ENCODE data around the gene PITX1.

DNA sequence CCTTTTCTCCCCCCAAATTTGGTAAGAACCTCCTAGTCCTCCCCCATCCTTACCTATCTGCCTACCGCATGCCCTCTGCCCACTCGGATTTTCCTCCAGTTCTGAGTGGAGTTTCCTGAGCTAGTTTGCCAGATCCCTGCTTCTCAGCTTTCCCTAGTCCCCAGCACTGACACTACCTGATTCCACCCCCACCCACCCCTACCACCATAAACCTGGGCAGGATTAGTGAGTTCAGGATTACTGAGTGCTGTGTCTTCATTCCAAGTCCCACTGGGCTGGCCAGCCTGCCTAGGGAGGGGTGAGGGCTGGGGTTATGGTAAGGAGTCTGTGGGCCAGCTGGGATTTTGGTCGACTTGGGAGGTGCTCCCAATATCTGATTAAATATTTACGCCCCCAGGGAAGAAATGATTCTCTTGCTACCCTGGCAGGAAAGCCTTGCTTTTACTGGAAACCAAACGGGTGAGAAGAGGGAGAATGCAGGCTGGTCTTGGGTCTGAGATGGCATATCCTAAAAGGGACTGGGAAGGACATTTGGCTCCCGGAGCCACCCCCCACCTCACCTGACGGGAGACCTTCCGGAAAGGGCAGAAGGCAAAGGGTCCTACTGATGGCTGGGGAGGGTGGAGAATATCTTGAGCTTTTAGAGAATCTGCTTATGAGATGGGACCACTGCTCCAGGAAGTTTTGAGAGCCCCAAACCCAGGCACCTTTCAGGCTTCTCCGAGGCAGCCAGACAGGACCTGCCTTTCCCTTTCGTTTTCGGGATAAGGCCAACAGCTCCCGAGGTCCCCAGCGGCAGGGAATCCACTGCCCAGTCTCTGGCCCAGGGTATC is 3.7 kb downstream of the PITX1 start:
- TF ChIP-seq, protein P1, sequence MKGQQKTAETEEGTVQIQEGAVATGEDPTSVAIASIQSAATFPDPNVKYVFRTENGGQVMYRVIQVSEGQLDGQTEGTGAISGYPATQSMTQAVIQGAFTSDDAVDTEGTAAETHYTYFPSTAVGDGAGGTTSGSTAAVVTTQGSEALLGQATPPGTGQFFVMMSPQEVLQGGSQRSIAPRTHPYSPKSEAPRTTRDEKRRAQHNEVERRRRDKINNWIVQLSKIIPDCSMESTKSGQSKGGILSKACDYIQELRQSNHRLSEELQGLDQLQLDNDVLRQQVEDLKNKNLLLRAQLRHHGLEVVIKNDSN (IDR thresholded peaks at IDR 0.05), result no peak
- no peak for TF ChIP-seq EGR1 (IDR thresholded peaks at IDR 0.05)
- TF ChIP-seq, protein P2, sequence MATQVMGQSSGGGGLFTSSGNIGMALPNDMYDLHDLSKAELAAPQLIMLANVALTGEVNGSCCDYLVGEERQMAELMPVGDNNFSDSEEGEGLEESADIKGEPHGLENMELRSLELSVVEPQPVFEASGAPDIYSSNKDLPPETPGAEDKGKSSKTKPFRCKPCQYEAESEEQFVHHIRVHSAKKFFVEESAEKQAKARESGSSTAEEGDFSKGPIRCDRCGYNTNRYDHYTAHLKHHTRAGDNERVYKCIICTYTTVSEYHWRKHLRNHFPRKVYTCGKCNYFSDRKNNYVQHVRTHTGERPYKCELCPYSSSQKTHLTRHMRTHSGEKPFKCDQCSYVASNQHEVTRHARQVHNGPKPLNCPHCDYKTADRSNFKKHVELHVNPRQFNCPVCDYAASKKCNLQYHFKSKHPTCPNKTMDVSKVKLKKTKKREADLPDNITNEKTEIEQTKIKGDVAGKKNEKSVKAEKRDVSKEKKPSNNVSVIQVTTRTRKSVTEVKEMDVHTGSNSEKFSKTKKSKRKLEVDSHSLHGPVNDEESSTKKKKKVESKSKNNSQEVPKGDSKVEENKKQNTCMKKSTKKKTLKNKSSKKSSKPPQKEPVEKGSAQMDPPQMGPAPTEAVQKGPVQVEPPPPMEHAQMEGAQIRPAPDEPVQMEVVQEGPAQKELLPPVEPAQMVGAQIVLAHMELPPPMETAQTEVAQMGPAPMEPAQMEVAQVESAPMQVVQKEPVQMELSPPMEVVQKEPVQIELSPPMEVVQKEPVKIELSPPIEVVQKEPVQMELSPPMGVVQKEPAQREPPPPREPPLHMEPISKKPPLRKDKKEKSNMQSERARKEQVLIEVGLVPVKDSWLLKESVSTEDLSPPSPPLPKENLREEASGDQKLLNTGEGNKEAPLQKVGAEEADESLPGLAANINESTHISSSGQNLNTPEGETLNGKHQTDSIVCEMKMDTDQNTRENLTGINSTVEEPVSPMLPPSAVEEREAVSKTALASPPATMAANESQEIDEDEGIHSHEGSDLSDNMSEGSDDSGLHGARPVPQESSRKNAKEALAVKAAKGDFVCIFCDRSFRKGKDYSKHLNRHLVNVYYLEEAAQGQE (IDR thresholded peaks at IDR 0.05; ENCODE audit: low read depth), result no peak
- TF ChIP-seq CREB1 (IDR thresholded peaks at IDR 0.05; ENCODE audit: low read depth), result no peak
- no peak for TF ChIP-seq RAD21 (IDR thresholded peaks at IDR 0.05; ENCODE audit: low read depth)
